Mesothelial cell of epicardium (in vitro differentiated cells): ENCODE data around the gene TMTC4. TPM values are rescaled to one million over a fixed set of nuclear protein-coding genes. Genes with fewer than 3 reads are reported as not detected.

Experiments
- DNase-seq, 2 experiments: peaks; one replicate each; pipeline ENCODE4 v3.0.0; 2021; ENCODE audit warnings: low spot score in 2 of 2; ENCODE audit not compliant: unreplicated experiment in 2 of 2
- H3K27ac Mint-ChIP-seq: 2 replicates; pipeline ENCODE4 v1.8.0; 2021; ENCODE audit warnings: mixed read lengths
- H3K27me3 Mint-ChIP-seq: 2 replicates; pipeline ENCODE4 v1.8.0; 2021; ENCODE audit warnings: low read depth, mixed read lengths
- H3K36me3 Mint-ChIP-seq: 2 replicates; pipeline ENCODE4 v1.8.0; 2021; ENCODE audit warnings: mixed read lengths
- H3K4me1 Mint-ChIP-seq: 2 replicates; pipeline ENCODE4 v1.8.0; 2021; ENCODE audit warnings: mixed read lengths
- H3K4me3 Mint-ChIP-seq: 2 replicates; pipeline ENCODE4 v1.8.0; 2021; ENCODE audit warnings: mild to moderate bottlenecking, moderate library complexity, mixed read lengths
- H3K9me3 Mint-ChIP-seq: 2 replicates; pipeline ENCODE4 v1.8.0; 2021; ENCODE audit warnings: mixed read lengths
- CTCF ChIP-seq: fragments of 200-600 bp; sonication (generic); IDR thresholded peaks from one replicate; pipeline ENCODE4 v1.5.0; 2021; ENCODE audit warnings: antibody characterized with exemption; ENCODE audit not compliant: unreplicated experiment
- total RNA-seq: library from RNA; stranded (reverse); gene quantifications from 3 replicates; pipeline ENCODE4 v1.2.1, GENCODE V29; 2021

The TMTC4 gene
- total RNA-seq, 1 donor from 2014 or later: 37.5 TPM

GRCh38 chr13:100608906-100609305 is 65.7 kb downstream of the TMTC4 start:
- no peaks in the 10 kb centered on the region for H3K27me3 Mint-ChIP-seq
- H3K9me3 Mint-ChIP-seq: no peaks in the 10 kb centered on the region
- no peak for TF ChIP-seq CTCF
- no peaks in the 10 kb centered on the region for H3K4me1 Mint-ChIP-seq
- peaks cover 33% of the 10 kb centered on the region for H3K36me3 Mint-ChIP-seq
- DNase-seq: no peak
- H3K27ac Mint-ChIP-seq: no peak overlapping the region
- H3K4me3 Mint-ChIP-seq: no peak overlapping the region

DNA sequence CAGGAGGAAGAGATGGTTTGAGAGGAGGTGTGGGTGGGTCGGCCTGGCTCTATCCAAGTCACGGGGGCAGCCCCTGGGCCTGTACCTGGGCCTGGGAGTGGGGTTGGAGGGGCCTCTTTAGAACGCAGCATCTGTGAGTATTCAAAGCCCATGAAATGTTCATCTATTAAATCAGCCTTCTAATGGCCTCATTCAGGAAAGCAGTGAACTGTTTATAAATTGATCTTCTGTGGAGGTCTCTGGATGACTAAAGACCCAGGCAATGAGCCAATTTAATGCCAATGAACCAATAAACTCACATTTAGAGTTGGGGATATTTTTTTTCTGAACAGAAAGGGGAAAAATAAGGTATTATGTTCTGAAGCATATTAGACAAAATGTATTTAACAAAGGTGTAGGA is 66.1 kb downstream of the TMTC4 start:
- Mint-ChIP-seq H3K36me3 (peaks cover 37% of the 10 kb centered on the region), H3K9me3 (no peaks in the 10 kb centered on the region), H3K4me1 (no peaks in the 10 kb centered on the region), H3K4me3 (no peak overlapping the region), H3K27ac (no peak overlapping the region), H3K27me3 (no peaks in the 10 kb centered on the region)
- DNase-seq: no peak
- no peak for TF ChIP-seq CTCF

DNA sequence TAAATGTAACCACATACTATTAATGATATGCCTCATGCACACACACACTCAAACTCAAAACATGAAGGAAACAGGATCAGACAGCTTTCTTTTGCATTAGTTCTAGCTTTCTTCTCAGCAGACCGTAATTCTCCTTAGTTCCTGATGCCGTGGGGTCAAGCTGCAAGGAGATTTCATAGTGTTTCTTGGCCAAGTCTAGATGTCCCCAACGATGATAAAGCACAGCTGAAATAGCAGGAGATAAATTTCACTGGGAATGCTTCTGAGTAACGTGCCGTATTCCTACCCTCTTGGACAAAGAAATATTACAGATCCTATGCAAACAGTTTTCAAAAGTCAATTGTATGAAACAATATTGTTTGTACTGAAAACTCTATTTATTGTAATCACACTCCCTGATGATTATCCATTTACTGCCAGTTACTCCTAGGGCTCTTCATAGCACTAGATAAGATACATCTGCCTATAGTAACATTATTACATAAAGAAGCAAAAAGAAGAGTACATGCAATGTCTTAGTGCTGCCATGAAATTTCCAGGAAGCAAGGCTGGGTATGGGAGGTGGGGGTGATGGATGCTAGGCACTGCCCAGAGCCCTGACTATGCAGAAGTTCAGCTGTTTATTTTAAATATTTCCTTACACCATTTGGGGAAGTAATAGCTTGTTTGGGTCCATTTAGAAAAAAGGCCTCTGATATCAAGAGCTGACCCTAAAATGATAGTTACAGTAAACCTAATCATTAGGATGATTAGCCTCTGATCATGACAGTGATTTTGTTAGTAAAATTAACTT is 69.5 kb downstream of the TMTC4 start:
- no peak for DNase-seq
- peaks cover 8% of the 10 kb centered on the region for H3K4me1 Mint-ChIP-seq
- H3K27me3 Mint-ChIP-seq: no peaks in the 10 kb centered on the region
- H3K9me3 Mint-ChIP-seq: no peaks in the 10 kb centered on the region
- H3K4me3 Mint-ChIP-seq: no peak overlapping the region
- no peak overlapping the region for H3K27ac Mint-ChIP-seq
- peaks cover 24% of the 10 kb centered on the region for H3K36me3 Mint-ChIP-seq
- no peak for TF ChIP-seq CTCF

DNA sequence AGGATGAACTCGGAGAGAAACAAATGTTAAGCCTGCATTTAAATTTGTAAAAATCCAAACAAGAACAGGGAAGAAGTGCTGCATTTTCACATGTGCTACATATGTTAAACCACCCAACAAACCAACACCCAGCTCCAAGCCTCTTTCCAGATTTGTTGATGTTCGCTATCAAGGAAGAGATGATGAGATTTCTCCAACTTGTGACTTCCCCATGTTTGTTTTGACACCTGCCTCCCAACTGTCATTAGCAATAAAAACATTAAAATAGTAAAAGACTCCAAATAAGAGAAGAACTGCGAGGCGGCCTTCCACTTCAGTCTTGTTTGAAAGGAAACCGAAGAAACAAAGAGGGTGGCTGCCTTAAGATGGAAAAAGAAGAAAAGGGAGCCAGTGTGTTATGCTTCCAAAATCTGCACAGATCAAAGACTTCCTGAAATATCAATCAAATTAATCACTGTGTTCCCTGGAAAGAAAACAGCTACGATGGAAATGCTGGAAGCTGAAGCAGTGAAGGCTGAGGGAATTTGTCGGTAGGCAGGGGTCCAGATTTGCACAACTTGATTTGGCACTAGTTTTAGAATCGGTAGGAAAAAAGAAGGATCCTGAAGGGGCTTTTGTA is 72.0 kb downstream of the TMTC4 start:
- H3K36me3 Mint-ChIP-seq: peaks cover 16% of the 10 kb centered on the region

GRCh38 chr13:100601716-100602115 is 72.9 kb downstream of the TMTC4 start:
- H3K4me3 Mint-ChIP-seq: no peak overlapping the region
- H3K9me3 Mint-ChIP-seq: no peaks in the 10 kb centered on the region
- no peak for TF ChIP-seq CTCF
- H3K36me3 Mint-ChIP-seq: peaks cover 10% of the 10 kb centered on the region
- no peak for DNase-seq
- no peak overlapping the region for H3K27ac Mint-ChIP-seq
- H3K4me1 Mint-ChIP-seq: peaks cover 8% of the 10 kb centered on the region
- H3K27me3 Mint-ChIP-seq: no peaks in the 10 kb centered on the region

More for the DNA sequence above, 72.0 kb downstream of the TMTC4 start:
- no peak for DNase-seq
- no peaks in the 10 kb centered on the region for H3K9me3 Mint-ChIP-seq
- H3K4me1 Mint-ChIP-seq: peaks cover 8% of the 10 kb centered on the region
- no peak overlapping the region for H3K4me3 Mint-ChIP-seq
- H3K27ac Mint-ChIP-seq: peak overlapping the region; percentile 54
- H3K27me3 Mint-ChIP-seq: no peaks in the 10 kb centered on the region
- no peak for TF ChIP-seq CTCF
